ENCODE measurements around the gene HMGCS1.
"Not testable (repeated sequence)": the region's sequence is repeated elsewhere in the genome, so short reads cannot be mapped to it uniquely, and the experiment has no call there.

The HMGCS1 gene

GRCh38 chr5:43332401-43332800 lies 19.2 kb upstream of the HMGCS1 start:
- H3K27ac ChIP-seq, result no peak overlapping the region
- TF ChIP-seq CTCF (IDR thresholded peaks at IDR 0.05), result no peak
- TF ChIP-seq ZFX (IDR thresholded peaks at IDR 0.05; ENCODE audit: borderline replicate concordance), result no peak

GRCh38 chr5:43325624-43326023 lies 12.4 kb upstream of the HMGCS1 start:
- H3K27ac ChIP-seq, result not testable (repeated sequence)

GRCh38 chr5:43323488-43323887 lies 10.3 kb upstream of the HMGCS1 start:
- not testable (repeated sequence) for H3K27ac ChIP-seq

- no peak for TF ChIP-seq ZFX (IDR thresholded peaks at IDR 0.05; ENCODE audit: borderline replicate concordance)
- TF ChIP-seq CTCF (IDR thresholded peaks at IDR 0.05), result no peak
- no peak overlapping the region for H3K27ac ChIP-seq
These were observed 7.6 kb upstream of the HMGCS1 start for GRCh38 chr5:43320846-43321245.

GRCh38 chr5:43316421-43316820 lies 3.2 kb upstream of the HMGCS1 start:
- no peak overlapping the region for H3K27ac ChIP-seq
- TF ChIP-seq CTCF (IDR thresholded peaks at IDR 0.05), result no peak
- no peak for TF ChIP-seq ZFX (IDR thresholded peaks at IDR 0.05; ENCODE audit: borderline replicate concordance)

GRCh38 chr5:43315682-43316081 lies 2.5 kb upstream of the HMGCS1 start:
- peak overlapping the region; percentile 90; the same call in 1 of the 2 replicates for H3K27ac ChIP-seq
- no peak for TF ChIP-seq ZFX (IDR thresholded peaks at IDR 0.05; ENCODE audit: borderline replicate concordance)
- TF ChIP-seq CTCF (IDR thresholded peaks at IDR 0.05), result no peak

GRCh38 chr5:43315263-43315662 lies 2.1 kb upstream of the HMGCS1 start:
- peak overlapping the region; percentile 90 for H3K27ac ChIP-seq
- TF ChIP-seq ZFX (IDR thresholded peaks at IDR 0.05; ENCODE audit: borderline replicate concordance) (no peak), CTCF (IDR thresholded peaks at IDR 0.05) (no peak)

- H3K27ac ChIP-seq, result peak overlapping the region; percentile 90
- TF ChIP-seq ZFX (IDR thresholded peaks at IDR 0.05; ENCODE audit: borderline replicate concordance) (no peak), CTCF (IDR thresholded peaks at IDR 0.05) (no peak)
These were observed 1.5 kb upstream of the HMGCS1 start for GRCh38 chr5:43314724-43315123.

Measured in 22Rv1 (cell line).